ENCODE measurements around the gene CACNA2D3. TPM values are rescaled to one million over a fixed set of nuclear protein-coding genes. Genes with fewer than 3 reads are reported as not detected.

The CACNA2D3 gene
- polyA plus RNA-seq, 2 of the 4 experiments (the other 2 are of a cell fraction), result 0.04 to 0.05 TPM

- WGBS (ENCODE audit: missing lambda C conversion rate), result 0% methylated on average over 1 of the region's 1 CpG
- ATAC-seq (no peak), DNase-seq (ENCODE audit: low read depth in 1 of 2, low spot score in 1 of 2) (no peak), FAIRE-seq (no peak)
- H3K4me3 ChIP-seq, result no peak overlapping the region
- ChIA-PET POLR2A (no interaction called here), CTCF (no interaction called here)
- H3K9me3 ChIP-seq, result no peaks in the 10 kb centered on the region
- H3K27ac ChIP-seq, result no peak overlapping the region
- TF ChIP-seq RAD21 (conservative IDR thresholded peaks at IDR 0.05 in 1 of 2, IDR thresholded peaks at IDR 0.05 in 1 of 2) (no peak), RARB (CRISPR knock-in tag; IDR thresholded peaks at IDR 0.05) (no peak)
- no peak overlapping the region for H3K4me2 ChIP-seq
- no peaks in the 10 kb centered on the region for H3K4me1 ChIP-seq
Measured at GRCh38 chr3:54817628-54818027, 695.3 kb downstream of the CACNA2D3 start.

GRCh38 chr3:54818486-54818885 lies 696.1 kb downstream of the CACNA2D3 start:
- no peak for FAIRE-seq
- ATAC-seq, result no peak
- no peak overlapping the region for H3K4me3 ChIP-seq
- ChIA-PET CTCF (no interaction called here), POLR2A (no interaction called here)
- 70% methylated on average over 2 of the region's 2 CpGs for WGBS (ENCODE audit: missing lambda C conversion rate)
- no peaks in the 10 kb centered on the region for H3K9me3 ChIP-seq
- no peak for TF ChIP-seq TFCP2L1 (CRISPR knock-in tag; IDR thresholded peaks at IDR 0.05)
- TF ChIP-seq EP300 (IDR thresholded peaks at IDR 0.05), result no peak
- no peak for TF ChIP-seq KDM5A (IDR thresholded peaks at IDR 0.05)
- no peak for TF ChIP-seq ELK1 (IDR thresholded peaks at IDR 0.05; ENCODE audit: low read depth, low read length)
- no peak for TF ChIP-seq KDM1A (IDR thresholded peaks at IDR 0.05; ENCODE audit: low read depth)
- TF ChIP-seq RAD21 (conservative IDR thresholded peaks at IDR 0.05 in 1 of 2, IDR thresholded peaks at IDR 0.05 in 1 of 2), result no peak
- TF ChIP-seq HES2 (IDR thresholded peaks at IDR 0.05), result no peak
- no peak for TF ChIP-seq PHF8 (IDR thresholded peaks at IDR 0.05; ENCODE audit: borderline replicate concordance, low read depth)
- TF ChIP-seq MAX (IDR thresholded peaks at IDR 0.05), result no peak
- TF ChIP-seq JUNB (IDR thresholded peaks at IDR 0.05), result no peak
- TF ChIP-seq ATOH8 (CRISPR knock-in tag; IDR thresholded peaks at IDR 0.05; ENCODE audit: low read depth), result no peak
- no peak for TF ChIP-seq JUN (IDR thresholded peaks at IDR 0.05)
- no peak for TF ChIP-seq CHD4 (IDR thresholded peaks at IDR 0.05; ENCODE audit: borderline replicate concordance)
- TF ChIP-seq NR3C1 (IDR thresholded peaks at IDR 0.05), result no peak
- H3K4me1 ChIP-seq, result no peaks in the 10 kb centered on the region
- no peak for DNase-seq (ENCODE audit: low read depth in 1 of 2, low spot score in 1 of 2)
- no peak overlapping the region for H3K27ac ChIP-seq
- H3K4me2 ChIP-seq, result no peak overlapping the region

- TF ChIP-seq RCOR1 (IDR thresholded peaks at IDR 0.05; ENCODE audit: low read depth, low read length) (no peak), HEYL (CRISPR knock-in tag; IDR thresholded peaks at IDR 0.05) (no peak), HOXB13 (CRISPR knock-in tag; IDR thresholded peaks at IDR 0.05; ENCODE audit: low read depth) (no peak), MAZ (IDR thresholded peaks at IDR 0.05; ENCODE audit: borderline replicate concordance, low read depth, low read length) (no peak), CHD2 (IDR thresholded peaks at IDR 0.05; ENCODE audit: low read length, partially characterized antibody) (no peak), FOSB (CRISPR knock-in tag; IDR thresholded peaks at IDR 0.05) (no peak), HOXA7 (CRISPR knock-in tag; IDR thresholded peaks at IDR 0.05) (no peak), ZC3H11A (IDR thresholded peaks at IDR 0.05) (no peak), KDM1A (IDR thresholded peaks at IDR 0.05; ENCODE audit: low read depth) (no peak), CTCF (IDR thresholded peaks at IDR 0.05) (no peak), ESRRA (IDR thresholded peaks at IDR 0.05; ENCODE audit: borderline replicate concordance, low read length) (no peak), TFCP2L1 (CRISPR knock-in tag; IDR thresholded peaks at IDR 0.05) (no peak), JUN (IDR thresholded peaks at IDR 0.05) (no peak), KDM5A (IDR thresholded peaks at IDR 0.05) (no peak), FOSL2 (IDR thresholded peaks at IDR 0.05) (no peak), FOSL2 (CRISPR knock-in tag; IDR thresholded peaks at IDR 0.05) (no peak), RNF2 (IDR thresholded peaks at IDR 0.05; ENCODE audit: borderline replicate concordance, low read depth) (no peak)
- no peaks in the 10 kb centered on the region for H3K9me3 ChIP-seq
- DNase-seq (ENCODE audit: low read depth in 1 of 2, low spot score in 1 of 2) (no peak), ATAC-seq (no peak), FAIRE-seq (no peak)
- no peak overlapping the region for H3K27ac ChIP-seq
- H3K4me1 ChIP-seq, result no peaks in the 10 kb centered on the region
- H3K4me3 ChIP-seq, result no peak overlapping the region
- 100% methylated on average over 1 of the region's 1 CpG for WGBS (ENCODE audit: missing lambda C conversion rate)
- ChIA-PET POLR2A (no interaction called here), CTCF (no interaction called here)
- H3K4me2 ChIP-seq, result no peak overlapping the region
Measured at GRCh38 chr3:54818942-54819341, 696.6 kb downstream of the CACNA2D3 start.

Measured in A549 (cell line).